IPS-11a (cell line): ENCODE measurements around the gene C19orf67.

ENCODE experiments used
- H3K4me3 ChIP-seq: one replicate; pipeline ENCODE4 v1.5.1; 2013; ENCODE audit warnings: low read depth, low read length, control low read depth

Gene C19orf67

DNA sequence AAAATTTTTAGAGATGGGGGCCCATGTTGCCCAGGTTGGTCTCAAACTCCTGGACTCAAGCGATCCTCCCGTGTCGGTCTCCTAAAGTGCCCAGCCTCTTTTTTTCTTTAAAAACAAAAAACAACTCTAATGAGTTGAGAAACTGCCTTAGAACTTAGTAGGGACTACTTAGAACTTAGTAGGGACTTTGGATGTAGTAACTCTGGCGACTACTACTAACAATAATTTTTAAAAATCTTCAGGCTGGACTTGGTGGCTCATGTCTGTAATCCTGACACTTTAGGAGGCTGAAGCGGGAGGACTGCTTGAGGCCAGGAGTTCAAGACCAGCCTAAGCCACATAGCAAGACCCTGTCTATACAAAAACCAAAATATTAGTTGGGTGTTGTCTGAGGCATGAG, 515 bp upstream of the C19orf67 start:
- no peak overlapping the region for H3K4me3 ChIP-seq

DNA sequence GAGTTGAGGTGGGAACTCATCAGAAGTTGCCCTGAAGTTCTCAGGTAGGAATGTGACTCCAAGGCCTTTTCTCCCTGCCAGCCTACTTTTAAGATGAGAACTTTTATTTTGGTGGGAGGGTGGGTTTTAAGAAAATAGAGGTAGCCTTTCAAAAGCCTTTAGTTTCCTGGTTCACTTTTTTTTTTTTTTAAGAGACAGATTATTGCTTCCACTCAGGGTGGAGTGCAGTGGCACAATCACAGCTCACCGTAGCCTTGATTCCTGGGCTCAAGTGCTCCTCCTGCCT, 3.0 kb downstream of the C19orf67 start:
- H3K4me3 ChIP-seq = no peak overlapping the region

DNA sequence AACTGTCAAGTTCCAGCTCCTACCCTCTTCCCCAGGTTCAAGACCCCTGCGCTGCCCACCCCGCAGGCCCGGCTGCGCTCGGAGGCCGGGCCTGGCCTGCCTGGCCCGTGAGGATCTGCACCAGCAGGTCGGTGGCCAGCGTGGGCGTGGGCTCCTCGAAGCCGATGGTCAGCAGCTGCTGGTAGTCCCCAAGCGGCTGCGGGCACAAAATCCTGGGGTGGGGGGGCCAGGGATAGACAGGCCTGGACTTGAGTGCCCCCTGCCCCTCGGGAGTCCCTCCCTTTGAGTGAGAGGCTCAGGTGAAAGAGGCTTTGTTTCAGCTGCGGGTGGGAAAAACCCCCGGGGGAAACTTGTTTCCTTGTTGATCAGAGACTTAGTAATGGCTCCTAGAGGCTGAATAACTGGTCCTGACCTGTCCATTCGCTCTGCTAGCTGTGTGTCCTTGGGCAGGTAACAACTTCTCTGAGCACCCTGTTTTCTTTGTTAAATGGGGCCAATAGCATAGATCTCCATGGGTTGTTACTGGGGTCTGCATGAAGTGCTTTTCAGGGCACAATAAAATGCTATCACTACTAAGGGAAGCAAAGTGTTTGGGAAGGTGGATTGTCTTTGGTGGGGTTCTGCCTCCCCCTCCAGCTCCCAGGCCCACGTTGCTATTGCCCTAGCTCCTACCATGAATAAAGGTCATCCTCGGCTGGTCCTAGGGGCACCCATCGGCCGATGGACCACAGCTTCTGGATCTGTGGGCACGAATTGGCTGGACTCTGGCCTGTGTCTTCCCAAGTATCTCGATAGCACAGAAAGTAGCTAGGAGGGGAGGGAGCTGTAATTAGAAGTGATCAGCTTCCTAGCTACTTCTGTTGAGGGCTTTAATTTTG, 3.5 kb downstream of the C19orf67 start:
- H3K4me3 ChIP-seq = peak overlapping the region; percentile 72

DNA sequence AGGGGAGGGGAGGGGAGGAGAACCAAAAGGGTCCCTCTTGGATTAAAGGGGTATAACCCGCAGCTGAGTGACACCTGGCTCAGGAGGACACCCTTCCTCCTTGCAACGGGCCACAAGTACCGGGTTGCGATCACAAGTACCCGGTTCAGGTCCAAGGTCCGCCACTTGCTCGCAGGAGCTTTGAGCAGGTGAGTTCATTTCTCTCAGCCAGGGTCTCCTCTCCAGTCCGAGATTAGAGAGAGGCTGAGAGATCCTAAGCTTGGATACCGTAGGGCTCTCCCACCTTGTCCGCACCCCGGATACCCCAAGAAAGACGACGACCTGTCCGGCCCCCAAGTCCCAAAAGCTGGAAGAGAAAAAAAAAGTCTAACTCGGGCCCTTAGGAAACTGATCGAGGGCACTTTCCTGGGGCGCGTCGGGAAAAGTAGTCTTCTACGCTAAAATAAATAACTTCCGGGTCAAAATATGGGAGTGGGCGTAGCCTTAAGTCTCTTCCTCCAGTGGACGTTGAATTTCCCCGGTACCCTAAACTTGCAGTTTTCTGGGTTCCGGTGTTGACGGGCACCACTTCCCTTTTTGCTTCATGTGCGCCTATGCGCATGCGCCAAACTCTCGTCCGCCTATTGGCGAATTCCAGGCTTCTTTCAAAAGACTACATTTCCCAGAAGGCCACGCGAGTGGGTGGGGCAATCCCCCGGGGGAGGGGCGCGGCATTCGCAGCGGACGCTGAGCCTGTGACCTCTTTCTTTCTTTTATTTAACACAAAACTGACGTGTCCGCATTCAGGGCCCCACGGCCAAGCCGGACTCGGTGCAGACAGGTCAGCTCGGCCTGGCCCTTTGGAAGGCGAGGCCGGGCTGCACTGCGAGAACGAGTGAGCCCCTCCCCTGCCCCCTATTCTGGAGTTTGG, 4.4 kb downstream of the C19orf67 start:
- peak overlapping the region; percentile 72 for H3K4me3 ChIP-seq

DNA sequence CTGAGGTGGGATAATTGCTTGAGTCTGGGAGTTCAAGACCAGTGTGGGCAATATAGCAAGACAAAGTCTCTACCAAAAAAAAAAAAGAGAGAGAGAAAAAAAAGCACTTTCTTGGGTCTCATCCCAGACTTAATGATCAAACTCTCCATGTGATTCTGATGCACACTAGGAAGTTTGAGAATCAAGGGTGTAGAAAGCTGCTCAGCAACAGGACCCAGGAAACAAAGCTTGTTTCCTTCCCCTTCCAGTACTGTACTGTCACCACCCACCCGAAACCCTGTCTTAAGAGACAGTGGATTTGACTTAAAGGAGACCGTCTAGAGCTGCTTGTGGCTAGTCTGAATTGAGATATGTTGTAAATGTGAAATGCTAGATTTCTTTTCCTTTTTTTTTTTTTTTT, 7.2 kb downstream of the C19orf67 start:
- no peak overlapping the region for H3K4me3 ChIP-seq

DNA sequence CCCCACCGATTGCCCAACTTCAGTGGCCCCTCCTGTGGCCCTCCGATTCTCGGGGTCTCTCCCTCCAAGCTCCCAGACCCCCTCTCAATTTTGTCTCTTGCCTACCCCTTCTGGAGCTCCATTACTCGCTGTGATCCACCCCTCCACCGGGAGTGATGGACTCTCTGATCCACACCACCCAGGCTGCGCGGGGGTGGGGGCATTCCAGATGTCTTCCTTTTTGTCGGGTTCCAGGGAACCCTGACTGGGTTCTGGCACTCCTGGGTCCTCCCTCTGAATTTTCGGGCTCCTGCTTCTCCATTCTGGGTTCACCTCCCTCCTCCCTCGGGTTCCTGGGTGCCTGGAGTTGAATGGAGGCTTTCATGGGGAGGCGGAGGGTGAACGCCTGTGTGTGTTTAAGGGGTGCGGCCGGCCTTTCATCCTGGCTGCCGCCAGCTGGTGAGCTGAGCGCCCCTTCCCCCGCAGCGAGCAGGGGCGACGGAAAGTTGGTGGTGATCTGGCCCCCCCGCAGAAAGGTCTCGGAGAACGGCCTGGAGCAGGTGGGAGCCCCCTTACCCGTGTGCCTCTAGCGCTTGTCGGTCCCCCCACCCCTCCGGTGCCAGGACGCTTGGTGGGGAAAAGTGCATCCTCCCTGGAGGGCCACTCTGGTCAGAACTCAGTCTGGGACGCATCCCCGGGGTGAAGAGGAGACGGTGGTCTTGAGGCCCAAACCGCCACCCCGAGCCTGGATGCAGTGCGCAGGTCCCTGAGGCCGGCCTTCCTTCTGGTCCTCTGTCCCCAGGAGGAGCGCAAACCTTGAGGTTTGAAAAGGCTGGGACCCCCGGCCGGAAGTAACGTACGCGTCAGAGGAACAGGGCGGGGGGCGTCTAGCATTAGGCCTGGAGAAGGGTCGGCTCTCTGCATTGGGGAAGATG, 11.4 kb downstream of the C19orf67 start:
- H3K4me3 ChIP-seq = peak overlapping the region; percentile 51

DNA sequence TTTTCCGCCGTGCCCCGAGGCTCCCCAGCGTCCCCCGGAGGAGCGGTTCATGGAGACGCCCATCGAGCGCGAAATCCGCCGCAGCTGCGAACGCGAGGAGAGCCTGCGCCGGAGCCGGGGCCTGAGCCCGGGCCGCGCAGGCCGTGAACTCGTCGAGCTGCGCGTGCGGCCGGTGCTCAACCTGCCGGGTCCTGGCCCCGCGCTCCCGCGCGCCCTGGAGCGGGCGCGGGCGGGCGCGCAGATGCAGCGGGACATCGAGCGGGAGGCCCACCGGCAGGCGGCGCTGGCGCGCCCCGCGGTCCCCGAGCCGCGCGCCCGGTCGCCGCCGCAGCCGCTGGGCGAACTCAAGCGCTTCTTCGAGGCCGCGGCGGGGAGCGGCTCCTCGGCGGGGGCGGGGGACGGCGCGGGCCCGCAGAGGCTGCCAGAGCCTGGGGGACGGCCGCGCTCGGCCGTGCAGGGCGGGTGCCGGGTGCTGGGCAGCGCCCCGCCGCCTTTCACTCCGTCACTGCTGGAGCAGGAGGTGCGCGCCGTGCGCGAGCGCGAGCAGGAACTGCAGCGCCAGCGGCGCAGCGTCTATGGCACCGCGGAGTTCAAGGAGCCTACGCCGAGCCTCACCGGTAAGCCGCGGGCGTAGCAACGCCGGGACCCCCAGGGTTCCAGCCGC, 12.2 kb downstream of the C19orf67 start:
- H3K4me3 ChIP-seq = peak overlapping the region; percentile 51

DNA sequence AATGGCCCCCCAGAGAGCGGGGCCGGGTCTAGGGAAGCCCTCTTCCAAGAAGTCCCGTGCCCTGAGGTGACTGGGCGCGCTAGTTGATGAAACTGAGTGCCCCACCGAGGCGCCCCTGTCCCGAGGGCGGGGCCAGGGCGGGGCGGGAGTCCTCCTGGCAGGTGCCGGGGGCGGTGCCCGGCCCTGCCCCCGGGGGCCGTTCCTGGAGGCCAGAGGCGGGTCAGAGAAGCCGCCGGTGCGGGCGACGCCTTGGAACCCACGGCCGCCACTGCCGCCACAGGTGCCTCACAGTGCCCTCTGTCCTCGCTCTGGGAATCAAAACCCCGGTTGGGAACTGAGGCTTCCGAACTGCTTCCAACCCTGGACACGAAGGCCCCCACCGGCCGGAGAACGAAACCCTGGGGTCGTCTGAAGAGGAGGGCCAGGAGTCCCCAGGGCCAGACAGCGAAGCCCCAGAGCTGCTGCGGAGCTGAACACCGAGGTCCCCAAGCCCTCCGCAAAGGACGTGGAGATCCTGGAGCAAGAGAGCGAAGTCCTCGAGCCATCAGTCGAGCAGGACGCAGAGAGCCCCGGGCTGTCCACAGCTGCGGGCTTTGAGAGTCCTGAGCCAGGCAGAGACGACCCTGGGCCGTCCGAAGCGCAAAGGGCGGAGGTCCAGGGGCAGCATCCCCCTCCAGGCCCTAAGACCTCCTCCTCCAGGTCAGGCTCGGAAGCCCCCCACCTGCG, 12.9 kb downstream of the C19orf67 start, which contains the start of gene MISP3:
Gene MISP3 (plus strand): TSS at position 252 of the 726 bp plus-strand sequence. CDS start 524 bp downstream, outside the sequence.
- H3K4me3 ChIP-seq = peak within 1 kb of the TSS; percentile 51

DNA sequence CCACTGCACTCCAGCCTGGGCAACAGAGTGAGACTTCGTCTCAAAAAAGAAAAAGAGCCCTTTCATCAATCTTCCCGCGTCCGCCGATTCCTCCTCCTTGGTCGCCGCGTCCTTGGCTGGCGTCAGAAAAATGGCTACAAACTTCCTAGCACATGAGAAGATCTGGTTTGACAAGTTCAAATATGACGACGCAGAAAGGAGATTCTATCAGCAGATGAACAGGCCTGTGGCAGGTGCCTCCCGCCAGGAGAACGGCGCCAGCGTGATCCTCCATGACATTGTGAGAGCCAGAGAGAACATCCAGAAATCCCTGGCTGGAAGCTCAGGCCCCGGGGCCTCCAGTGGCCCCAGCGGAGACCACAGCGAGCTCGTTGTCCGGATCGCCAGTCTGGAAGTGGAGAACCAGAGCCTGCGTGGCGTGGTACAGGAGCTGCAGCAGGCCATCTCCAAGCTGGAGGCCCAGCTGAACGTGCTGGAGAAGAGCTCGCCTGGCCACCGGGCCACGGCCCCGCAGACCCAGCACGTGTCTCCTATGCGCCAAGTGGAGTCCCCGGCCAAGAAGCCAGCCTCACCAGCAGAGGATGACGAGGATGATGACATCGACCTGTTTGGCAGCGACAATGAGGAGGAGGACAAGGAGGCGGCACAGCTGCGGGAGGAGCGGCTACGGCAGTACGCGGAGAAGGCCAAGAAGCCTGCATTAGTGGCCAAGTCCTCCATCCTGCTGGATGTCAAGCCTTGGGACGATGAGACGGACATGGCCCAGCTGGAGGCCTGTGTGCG, 15.1 kb downstream of the C19orf67 start:
- H3K4me3 ChIP-seq = no peak overlapping the region

DNA sequence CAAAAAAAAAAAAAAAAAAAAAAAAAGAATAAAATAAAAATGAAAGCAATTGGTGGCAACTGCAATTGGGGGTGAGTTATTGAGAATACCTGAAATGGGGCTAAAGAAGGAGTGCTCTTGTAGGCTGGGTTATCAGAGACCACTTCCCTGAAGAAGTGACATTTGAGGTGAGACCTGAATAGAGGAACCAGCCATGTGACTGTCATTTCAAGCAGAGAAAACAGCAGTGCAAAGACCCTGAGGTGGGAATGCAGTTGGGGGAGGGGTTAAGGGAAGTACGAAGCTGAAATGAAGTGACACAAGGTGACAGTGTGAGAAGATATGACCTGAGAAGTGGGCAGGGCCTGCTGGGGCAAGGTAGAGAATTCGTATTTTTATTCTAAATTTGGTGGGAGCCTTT, 19.4 kb downstream of the C19orf67 start:
- H3K4me3 ChIP-seq = no peak overlapping the region

DNA sequence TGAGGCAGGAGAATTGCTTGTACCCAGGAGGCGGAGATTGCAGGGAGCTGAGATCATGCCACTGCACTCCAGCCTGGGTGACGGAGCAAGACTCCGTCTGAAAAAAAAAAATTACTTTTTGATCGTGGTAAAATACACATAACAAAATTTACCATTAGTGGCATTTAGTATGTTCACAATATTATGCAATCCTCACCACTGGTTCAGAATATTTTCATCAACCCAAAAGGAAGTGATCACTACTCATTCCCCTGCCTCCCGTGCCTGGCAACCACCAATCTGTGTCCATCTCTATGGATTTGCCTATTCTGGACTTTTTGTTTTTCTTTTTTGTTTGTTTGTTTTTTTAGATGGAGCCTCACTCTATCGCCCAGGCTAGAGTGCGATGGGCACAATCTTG, 22.5 kb downstream of the C19orf67 start:
- H3K4me3 ChIP-seq = no peak overlapping the region

DNA sequence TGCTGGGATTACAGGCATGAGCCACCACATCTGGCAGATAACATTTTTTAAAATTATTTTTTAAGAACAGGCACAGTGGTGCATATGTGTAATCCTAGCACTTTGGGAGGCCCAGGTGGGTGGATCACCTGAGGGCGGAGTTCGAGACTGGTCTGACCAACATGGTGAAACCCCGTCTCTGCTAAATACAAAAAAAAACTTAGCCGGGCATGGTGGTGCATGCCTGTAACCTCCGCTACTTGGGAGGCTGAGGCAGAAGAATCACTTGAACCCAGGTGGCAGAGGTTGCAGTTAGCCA, 23.1 kb downstream of the C19orf67 start:
- H3K4me3 ChIP-seq = no peak overlapping the region

DNA sequence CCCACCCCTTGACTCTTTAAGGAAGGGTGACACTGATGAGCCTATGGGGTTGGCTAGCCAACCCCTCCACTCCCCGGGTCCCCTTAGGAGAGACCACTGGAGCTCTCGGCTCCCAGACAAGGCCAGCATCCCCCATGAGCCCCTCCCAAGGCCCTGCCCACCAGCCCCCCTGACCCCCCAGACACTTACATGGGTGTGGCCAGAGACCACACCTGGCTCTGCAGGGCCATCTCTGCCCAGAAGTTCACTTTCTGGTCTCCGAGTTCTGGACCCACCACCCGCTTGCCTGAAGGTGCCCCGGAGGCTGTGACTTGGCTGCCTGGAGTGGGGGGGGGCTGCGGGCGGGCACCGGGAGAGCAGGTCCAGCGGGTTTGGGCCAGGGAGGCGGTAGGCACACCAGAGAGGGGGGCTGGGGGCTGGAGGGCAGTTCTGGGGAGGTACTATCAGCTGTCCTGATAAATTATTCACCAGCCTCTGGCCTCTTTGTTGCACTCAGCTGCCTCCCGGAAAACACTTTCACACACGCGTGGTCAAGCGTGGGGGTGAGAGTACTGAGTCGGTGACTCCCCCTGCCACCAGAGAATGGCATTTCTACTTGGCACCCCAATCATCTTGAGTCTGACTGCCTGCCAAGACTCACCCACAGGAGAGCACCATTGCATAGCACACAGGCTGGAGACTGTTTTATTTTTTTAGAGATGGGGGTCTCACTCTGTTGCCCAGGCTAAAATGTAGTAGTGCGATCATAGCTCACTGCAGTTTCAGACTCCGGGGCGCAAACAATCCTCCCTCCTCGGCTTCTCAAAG, 23.6 kb downstream of the C19orf67 start, which contains the start of gene PALM3:
Gene PALM3 (minus strand): TSS at position 326 of the 807 bp plus-strand sequence. CDS start 96 bp downstream, at position 230.
- H3K4me3 ChIP-seq = no peak within 1 kb of the TSS

DNA sequence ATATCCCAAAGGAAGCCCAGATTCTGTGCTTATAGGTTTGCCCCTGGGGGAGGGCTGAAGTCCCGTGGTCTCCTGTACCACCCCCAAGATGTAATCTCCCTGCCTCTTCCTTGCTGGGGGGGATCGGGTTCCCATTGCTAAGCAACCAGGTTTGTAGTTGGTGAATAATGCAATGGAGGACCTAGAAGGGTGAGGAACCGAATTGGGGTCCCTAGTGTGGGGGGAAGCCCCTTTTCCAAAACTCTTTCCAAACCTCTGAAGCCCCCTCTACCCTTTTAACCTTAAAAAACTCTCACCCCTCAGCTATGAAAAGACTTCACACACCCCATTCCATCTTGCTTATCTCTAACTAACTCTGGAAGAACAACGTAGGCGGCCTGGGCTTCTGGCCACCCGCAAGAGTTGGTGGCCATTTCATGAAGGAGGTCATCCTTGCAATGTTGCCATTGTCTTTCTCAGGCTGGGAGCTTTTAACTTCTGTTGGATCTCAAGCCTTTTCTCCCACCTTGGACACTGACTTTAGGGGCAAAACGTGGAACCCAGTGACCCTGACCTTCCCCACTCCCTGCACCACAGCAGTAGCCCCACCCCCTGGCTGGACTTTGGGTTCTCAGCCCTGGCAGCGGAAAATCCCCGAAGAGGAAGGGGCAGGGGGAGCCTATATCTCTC, 24.4 kb downstream of the C19orf67 start:
- no peak overlapping the region for H3K4me3 ChIP-seq

DNA sequence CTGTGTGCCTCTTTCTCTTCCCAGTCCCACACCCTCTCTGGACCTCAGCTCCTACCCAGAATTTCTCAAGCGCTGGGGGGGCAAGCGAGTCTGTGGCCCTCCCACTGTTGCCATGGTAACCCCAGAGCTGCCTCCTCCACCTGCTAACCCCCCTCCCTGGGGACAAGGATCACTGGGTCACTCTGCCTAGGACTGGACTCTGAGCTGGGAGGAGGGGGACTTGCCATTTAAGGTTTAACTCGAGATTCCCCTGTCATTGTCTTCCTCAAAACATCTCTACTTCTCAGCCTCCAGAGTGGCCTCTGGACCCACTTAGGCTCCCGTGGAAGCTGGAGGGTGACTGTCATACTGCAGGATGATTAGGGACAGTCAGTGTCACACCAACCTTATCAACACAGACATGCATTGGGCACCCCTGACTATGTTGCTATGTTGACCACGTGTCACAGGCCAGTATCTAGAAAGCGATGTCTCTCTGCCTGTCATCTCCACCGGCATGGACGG, 25.9 kb downstream of the C19orf67 start:
- H3K4me3 ChIP-seq = no peak overlapping the region

DNA sequence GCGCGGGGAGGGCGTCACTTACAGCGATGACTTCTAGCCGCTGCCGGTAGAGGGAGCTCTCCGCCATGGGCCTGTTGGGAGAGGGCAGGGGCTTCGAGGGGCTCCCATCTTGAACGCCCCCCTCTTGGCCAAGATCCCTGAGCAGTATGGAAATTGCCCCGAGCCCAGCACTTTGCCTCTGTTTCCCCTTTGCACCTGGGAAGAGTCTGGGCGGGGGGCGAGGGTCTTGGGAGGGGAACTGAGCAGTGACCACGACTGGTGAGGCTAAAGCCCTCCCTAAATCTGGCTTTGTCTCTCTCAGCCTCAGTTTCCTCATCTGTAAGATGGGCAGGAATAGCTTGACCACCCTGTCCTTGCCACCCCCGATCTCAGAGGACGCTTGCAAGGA, 26.5 kb downstream of the C19orf67 start:
- no peak overlapping the region for H3K4me3 ChIP-seq
